Dermis blood vessel endothelial cell (primary cell): Measurements from ENCODE around the gene ULK4. TPM values are rescaled to one million over a fixed set of nuclear protein-coding genes. Genes with fewer than 3 reads are reported as not detected.
A peak's percentile ranks its signal among the peaks of the same experiment; 100 is the strongest.

Experiments
- DNase-seq: peaks from one replicate; pipeline ENCODE4 v3.0.0; 2010
- total RNA-seq: library from RNA; depleted of rRNA; stranded (reverse); fragments of >200 nt; gene quantifications from 2 replicates; pipeline ENCODE4 v1.2.3, GENCODE V29; 2014

Gene ULK4
- total RNA-seq, 1 donor from 2014 or later: 25.2 TPM

GRCh38 chr3:41346698-41347270 lies 615.1 kb downstream of the ULK4 start:
- no peak for DNase-seq

- no peak for DNase-seq
These were observed 616.1 kb downstream of the ULK4 start for GRCh38 chr3:41345788-41346187.

- DNase-seq: no peak
These were observed 622.1 kb downstream of the ULK4 start for GRCh38 chr3:41339758-41340157.

- no peak for DNase-seq
These were observed 623.6 kb downstream of the ULK4 start for GRCh38 chr3:41338276-41338675.

- no peak for DNase-seq
These were observed 627.5 kb downstream of the ULK4 start for GRCh38 chr3:41334426-41334825.

- no peak for DNase-seq
These were observed 630.9 kb downstream of the ULK4 start for GRCh38 chr3:41331041-41331440.

- no peak for DNase-seq
These were observed 631.4 kb downstream of the ULK4 start for GRCh38 chr3:41330465-41330864.

- DNase-seq: no peak
These were observed 632.0 kb downstream of the ULK4 start for GRCh38 chr3:41329881-41330280.

GRCh38 chr3:41328926-41329325 lies 633.0 kb downstream of the ULK4 start:
- no peak for DNase-seq

GRCh38 chr3:41327718-41328117 lies 634.2 kb downstream of the ULK4 start:
- DNase-seq: no peak

GRCh38 chr3:41324156-41324475 lies 637.8 kb downstream of the ULK4 start:
- no peak for DNase-seq

GRCh38 chr3:41323467-41324155 lies 638.3 kb downstream of the ULK4 start:
- no peak for DNase-seq

GRCh38 chr3:41321642-41321980 lies 640.3 kb downstream of the ULK4 start:
- no peak for DNase-seq

- no peak for DNase-seq
These were observed 640.8 kb downstream of the ULK4 start for GRCh38 chr3:41320953-41321641.

- no peak for DNase-seq
These were observed 643.4 kb downstream of the ULK4 start for GRCh38 chr3:41318520-41318919.

GRCh38 chr3:41317718-41318117 lies 644.2 kb downstream of the ULK4 start:
- DNase-seq: peak; percentile 3

GRCh38 chr3:41317298-41317697 lies 644.6 kb downstream of the ULK4 start:
- no peak for DNase-seq

- no peak for DNase-seq
These were observed 646.8 kb downstream of the ULK4 start for GRCh38 chr3:41315126-41315525.

- no peak for DNase-seq
These were observed 653.8 kb downstream of the ULK4 start for GRCh38 chr3:41308119-41308518.

- no peak for DNase-seq
These were observed 654.8 kb downstream of the ULK4 start for GRCh38 chr3:41307065-41307464.

GRCh38 chr3:41304593-41304992 lies 657.3 kb downstream of the ULK4 start:
- peak; percentile 67 for DNase-seq

- DNase-seq: no peak
These were observed 659.6 kb downstream of the ULK4 start for GRCh38 chr3:41302295-41302694.

GRCh38 chr3:41301548-41301947 lies 660.4 kb downstream of the ULK4 start:
- no peak for DNase-seq

- no peak for DNase-seq
These were observed 662.9 kb downstream of the ULK4 start for GRCh38 chr3:41299036-41299435.
